Endothelial cell of umbilical vein (primary cell): ENCODE data around the gene OR5B21. TPM values are rescaled to one million over a fixed set of nuclear protein-coding genes. Genes with fewer than 3 reads are reported as not detected.

ENCODE experiments used
- BruUV-seq: library from RNA; stranded (reverse); fragments of 400-500 nt; replicated peaks from 2 replicates; lab custom pipeline; 2021; lab: Mats Ljungman, UMichigan
- CTCF ChIA-PET: fragments of 300-600, 350-600 bp; sonication (Branson Sonifier 250); formaldehyde crosslinking; loops from one replicate; lab custom pipeline; 2021; ENCODE audit warnings: antibody characterized with exemption, inconsistent platforms; lab: Charles Lee
- POLR2A ChIA-PET: fragments of 300-600, 350-600 bp; sonication (Branson Sonifier 250); formaldehyde crosslinking; loops from one replicate; lab custom pipeline; 2021; ENCODE audit warnings: antibody characterized with exemption, inconsistent platforms; lab: Charles Lee
- DNase-seq: peaks from one replicate; pipeline ENCODE4 v3.0.0-alpha.2; 2011; ENCODE audit warnings: low read depth, low spot score
- FAIRE-seq: peaks from 2 replicates; lab custom pipeline; 2011; peaks lifted over from hg19 to GRCh38; lab: Jason Lieb, UNC
- H2AFZ ChIP-seq: 2 replicates; pipeline ENCODE4 v1.6.0; 2012; ENCODE audit warnings: low read depth, low read length, control low read depth, inconsistent platforms
- H3K27ac ChIP-seq: 2 replicates; pipeline ENCODE4 v1.5.1; 2011; ENCODE audit warnings: low read depth, mild to moderate bottlenecking, control low read depth, low read length, moderate library complexity; ENCODE audit not compliant: insufficient read depth
- H3K27me3 ChIP-seq, 2 experiments: 2 replicates each; pipeline versions ENCODE4 v1.6.0 to v1.6.1; 2011; ENCODE audit warnings: low read length in 2 of 2, mixed read lengths in 1 of 2; ENCODE audit not compliant: control insufficient read depth in 2 of 2, insufficient read depth in 2 of 2
- H3K36me3 ChIP-seq, 2 experiments: 2 replicates in 1 of 2; 3 replicates in 1 of 2; pipeline ENCODE4 v1.5.1; 2011; ENCODE audit warnings: low read length in 2 of 2, mild to moderate bottlenecking in 1 of 2, moderate library complexity in 1 of 2; ENCODE audit not compliant: control insufficient read depth in 2 of 2, insufficient read depth in 2 of 2; ENCODE audit errors: extremely low read depth in 1 of 2
- H3K4me1 ChIP-seq: 3 replicates; pipeline ENCODE4 v1.5.1; 2011; ENCODE audit warnings: mild to moderate bottlenecking, low read length; ENCODE audit not compliant: control insufficient read depth, insufficient read depth; ENCODE audit errors: extremely low read depth
- H3K4me2 ChIP-seq: 2 replicates; pipeline ENCODE4 v1.6.1; 2011; ENCODE audit warnings: low read length, control low read depth, mixed read lengths; ENCODE audit not compliant: insufficient read depth
- H3K4me3 ChIP-seq, 3 experiments: fragments of 200-600 bp in 1 of 3; sonication (generic), shearing (Covaris generic) in 1 of 3; replicated peaks in 1 of 3; 2 replicates each; pipeline ENCODE4 v1.5.1; 2011 to 2016; ENCODE audit warnings: control low read depth in 3 of 3, low read length in 3 of 3, mild to moderate bottlenecking in 2 of 3, inconsistent platforms in 1 of 3, low read depth in 1 of 3, moderate library complexity in 1 of 3; ENCODE audit not compliant: insufficient read depth in 1 of 3
- H3K79me2 ChIP-seq: 2 replicates; pipeline ENCODE4 v1.6.0; 2012; ENCODE audit warnings: low read length, inconsistent platforms; ENCODE audit not compliant: control insufficient read depth, insufficient read depth
- H3K9ac ChIP-seq: replicated peaks from 2 replicates; pipeline ENCODE3; 2011; ENCODE audit warnings: low read length, control low read depth; ENCODE audit not compliant: insufficient read depth; ENCODE audit errors: extremely low read depth
- H3K9me1 ChIP-seq: replicated peaks from 3 replicates; pipeline ENCODE4 v1.6.0; 2011; ENCODE audit warnings: mild to moderate bottlenecking, low read length; ENCODE audit not compliant: control insufficient read depth, insufficient read depth; ENCODE audit errors: extremely low read depth
- H3K9me3 ChIP-seq: replicated peaks from 2 replicates; pipeline ENCODE4 v1.5.1; 2012; ENCODE audit warnings: low read length, inconsistent platforms; ENCODE audit not compliant: control insufficient read depth, insufficient read depth
- H4K20me1 ChIP-seq: replicated peaks from 2 replicates; pipeline ENCODE3; 2011; ENCODE audit warnings: mild to moderate bottlenecking, low read length; ENCODE audit not compliant: control insufficient read depth, insufficient read depth; ENCODE audit errors: extremely low read depth
- CTCF ChIP-seq, 2 donors: IDR thresholded peaks; 1 replicate in 1 of 2; 2 replicates in 1 of 2; pipeline ENCODE4 v1.5.1; 2011; ENCODE audit warnings: low read length in 2 of 2, mild to moderate bottlenecking in 2 of 2, moderate library complexity in 2 of 2, control low read depth in 1 of 2, inconsistent platforms in 1 of 2, low read depth in 1 of 2; ENCODE audit not compliant: insufficient read depth in 1 of 2; ENCODE audit errors: extremely low read depth in 1 of 2
- EZH2 ChIP-seq: IDR thresholded peaks from 2 replicates; pipeline ENCODE4 v1.6.1; 2012; ENCODE audit warnings: borderline replicate concordance, low read depth, mild to moderate bottlenecking, moderate library complexity, low read length, inconsistent platforms; ENCODE audit not compliant: severe bottlenecking
- dilution Hi-C: fragments of 300-500 bp; cut with MboI; formaldehyde crosslinking; loops from one replicate; pipeline ENCODE4 v1.15.0; 2019; ENCODE audit warnings: low sequenced_read_pairs; ENCODE audit not compliant: extremely low pct_ligation_motif_present
- intact Hi-C: fragments of 100-400 bp; cut with micrococcal nuclease; formaldehyde crosslinking; loops from one replicate; pipeline ENCODE4 v1.10.0; 2022
- polyA plus RNA-seq, 4 experiments: library from polyadenylated mRNA; depleted of rRNA in 3 of 4; stranded (reverse) in 3 of 4; unstranded in 1 of 4; fragments of >200 nt; gene quantifications; 2 replicates each; pipeline versions ENCODE4 v1.2.1 to v1.2.3, GENCODE V29; 2011 to 2012; ENCODE audit warnings: missing spikeins in 1 of 4
- total RNA-seq: library from RNA; stranded (reverse); gene quantifications from 2 replicates; pipeline ENCODE4 v1.2.3, GENCODE V29; 2021

Gene OR5B21
- total and polyA plus RNA-seq, 2 donors (not counting 3 experiments of a cell fraction or from before 2014, with no cell fraction given): not detected

- H3K9ac ChIP-seq: no peak overlapping the region
- no peaks in the 10 kb centered on the region for H3K9me3 ChIP-seq
- H3K4me3 ChIP-seq: no peak overlapping the region
- no peaks in the 10 kb centered on the region for H3K4me1 ChIP-seq
- ChIA-PET CTCF (interaction anchor here (0.6 to 2.1 kb wide), 28 partner anchors 9 to 1067 kb away, joined by 3 to 11 read pairs (median 4); partner anchors contain the start of gene BTBD18), POLR2A (no interaction called here)
- H3K79me2 ChIP-seq: no peaks in the 10 kb centered on the region
- TF ChIP-seq CTCF (IDR thresholded peaks at IDR 0.05; ENCODE audit: extremely low read depth in 1 of 2, insufficient read depth in 1 of 2, low read depth in 1 of 2, low read length in 2 of 2): peak; percentile 62 to 84
- TF ChIP-seq EZH2: no peak
- peak; percentile 85 for DNase-seq
- peak overlapping the region; percentile 26 for H3K4me2 ChIP-seq
- no peaks in the 10 kb centered on the region for H4K20me1 ChIP-seq
- H3K9me1 ChIP-seq: no peaks in the 10 kb centered on the region
- no peaks in the 10 kb centered on the region for H3K36me3 ChIP-seq
- H2AFZ ChIP-seq: peak overlapping the region; percentile 9
- peaks cover 11 to 12% of the 10 kb centered on the region in 2 experiments for H3K27me3 ChIP-seq
- FAIRE-seq: peak; percentile 84
- no TSS peak for BruUV-seq
- dilution Hi-C loops: no loop called here
- intact Hi-C loops: loop anchor here (1.0 to 5.0 kb wide), 5 partner anchors 522 to 1177 kb away; partner anchors contain the start of gene BTBD18
- H3K27ac ChIP-seq: no peak overlapping the region
Measured at GRCh38 chr11:58524232-58525036, 16.5 kb upstream of the OR5B21 start.
